ENCODE results near the gene CCDC57. TPM values are rescaled to one million over a fixed set of nuclear protein-coding genes. Genes with fewer than 3 reads are reported as not detected.

CCDC57 gene
- total RNA-seq, 1 donor from 2014 or later, result 57.9 TPM

DNA sequence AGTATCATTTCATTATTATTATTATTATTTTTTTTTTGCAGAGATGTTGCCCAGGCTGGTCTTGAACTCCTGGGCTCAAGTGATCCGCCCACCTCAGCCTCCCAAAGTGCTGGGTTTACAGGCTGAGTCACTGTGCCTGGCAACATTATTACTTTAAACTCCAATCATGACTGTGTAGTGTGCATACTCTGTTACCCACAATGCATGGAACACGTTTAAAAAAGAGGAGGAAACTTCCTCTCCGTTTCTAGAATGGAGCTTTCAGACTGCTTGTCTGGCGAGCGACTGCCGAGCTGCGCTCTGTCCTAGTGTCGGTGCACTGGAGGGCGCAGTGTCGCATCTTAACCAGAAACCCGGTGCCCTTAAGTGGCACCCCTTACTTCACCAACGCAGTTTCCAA is 92.5 kb downstream of the CCDC57 start:
- Mint-ChIP-seq H3K9me3 (ENCODE audit: unreplicated experiment) (no peaks in the 10 kb centered on the region), H3K4me1 (ENCODE audit: unreplicated experiment) (peaks cover 5% of the 10 kb centered on the region), H3K36me3 (ENCODE audit: unreplicated experiment) (peaks cover 14% of the 10 kb centered on the region), H3K4me3 (ENCODE audit: unreplicated experiment) (no peak overlapping the region), H3K27me3 (ENCODE audit: unreplicated experiment) (no peaks in the 10 kb centered on the region), H3K27ac (ENCODE audit: unreplicated experiment) (no peak overlapping the region)
- no peak for DNase-seq (ENCODE audit: extremely low spot score, unreplicated experiment)
- TF ChIP-seq, protein P1, sequence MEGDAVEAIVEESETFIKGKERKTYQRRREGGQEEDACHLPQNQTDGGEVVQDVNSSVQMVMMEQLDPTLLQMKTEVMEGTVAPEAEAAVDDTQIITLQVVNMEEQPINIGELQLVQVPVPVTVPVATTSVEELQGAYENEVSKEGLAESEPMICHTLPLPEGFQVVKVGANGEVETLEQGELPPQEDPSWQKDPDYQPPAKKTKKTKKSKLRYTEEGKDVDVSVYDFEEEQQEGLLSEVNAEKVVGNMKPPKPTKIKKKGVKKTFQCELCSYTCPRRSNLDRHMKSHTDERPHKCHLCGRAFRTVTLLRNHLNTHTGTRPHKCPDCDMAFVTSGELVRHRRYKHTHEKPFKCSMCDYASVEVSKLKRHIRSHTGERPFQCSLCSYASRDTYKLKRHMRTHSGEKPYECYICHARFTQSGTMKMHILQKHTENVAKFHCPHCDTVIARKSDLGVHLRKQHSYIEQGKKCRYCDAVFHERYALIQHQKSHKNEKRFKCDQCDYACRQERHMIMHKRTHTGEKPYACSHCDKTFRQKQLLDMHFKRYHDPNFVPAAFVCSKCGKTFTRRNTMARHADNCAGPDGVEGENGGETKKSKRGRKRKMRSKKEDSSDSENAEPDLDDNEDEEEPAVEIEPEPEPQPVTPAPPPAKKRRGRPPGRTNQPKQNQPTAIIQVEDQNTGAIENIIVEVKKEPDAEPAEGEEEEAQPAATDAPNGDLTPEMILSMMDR (IDR thresholded peaks at IDR 0.05), result no peak

GRCh38 chr17:82118815-82119380 is 93.7 kb downstream of the CCDC57 start:
- peaks cover 11% of the 10 kb centered on the region for H3K36me3 Mint-ChIP-seq (ENCODE audit: unreplicated experiment)
- TF ChIP-seq, protein P1 (IDR thresholded peaks at IDR 0.05), result no peak
- no peaks in the 10 kb centered on the region for H3K27me3 Mint-ChIP-seq (ENCODE audit: unreplicated experiment)
- peaks cover 5% of the 10 kb centered on the region for H3K4me1 Mint-ChIP-seq (ENCODE audit: unreplicated experiment)
- no peak overlapping the region for H3K4me3 Mint-ChIP-seq (ENCODE audit: unreplicated experiment)
- H3K9me3 Mint-ChIP-seq (ENCODE audit: unreplicated experiment), result no peaks in the 10 kb centered on the region
- DNase-seq (ENCODE audit: extremely low spot score, unreplicated experiment), result no peak
- H3K27ac Mint-ChIP-seq (ENCODE audit: unreplicated experiment), result no peak overlapping the region

DNA sequence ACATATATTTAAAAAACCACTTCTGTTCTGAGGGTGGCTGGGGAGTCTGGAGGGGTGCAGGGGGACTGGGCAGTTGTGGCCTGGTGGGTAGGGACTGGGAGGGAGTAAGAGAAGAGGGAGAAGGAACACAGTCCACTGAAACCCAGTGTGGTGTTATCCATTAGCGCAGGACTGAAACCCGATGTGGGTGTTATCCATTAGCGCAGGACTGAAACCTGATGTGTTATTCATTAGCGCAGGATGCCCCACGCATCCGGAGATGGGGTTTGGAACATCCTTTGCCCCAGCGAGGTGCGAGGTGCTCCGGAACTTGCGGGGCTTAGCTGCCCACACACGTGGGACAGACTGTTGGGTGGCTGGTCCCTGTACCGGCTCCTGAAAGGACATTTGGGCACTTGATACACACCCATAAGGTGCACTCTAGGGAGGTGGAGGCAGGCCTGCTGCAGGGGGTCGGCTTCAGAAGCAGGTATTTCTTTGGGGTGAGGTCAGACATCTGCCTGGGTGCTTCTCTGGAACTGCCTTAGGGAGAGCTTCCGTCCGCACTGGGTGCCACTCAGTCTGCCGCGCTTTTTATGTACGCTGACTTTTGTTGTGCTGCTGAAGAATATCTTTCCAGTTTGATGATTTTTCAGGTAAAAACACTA is 94.4 kb downstream of the CCDC57 start:
- H3K36me3 Mint-ChIP-seq (ENCODE audit: unreplicated experiment), result peaks cover 7% of the 10 kb centered on the region
- peaks cover 5% of the 10 kb centered on the region for H3K4me1 Mint-ChIP-seq (ENCODE audit: unreplicated experiment)
- TF ChIP-seq, protein P1 (IDR thresholded peaks at IDR 0.05), result no peak
- no peak overlapping the region for H3K27ac Mint-ChIP-seq (ENCODE audit: unreplicated experiment)
- no peak overlapping the region for H3K4me3 Mint-ChIP-seq (ENCODE audit: unreplicated experiment)
- no peaks in the 10 kb centered on the region for H3K9me3 Mint-ChIP-seq (ENCODE audit: unreplicated experiment)
- no peaks in the 10 kb centered on the region for H3K27me3 Mint-ChIP-seq (ENCODE audit: unreplicated experiment)
- no peak for DNase-seq (ENCODE audit: extremely low spot score, unreplicated experiment)

DNA sequence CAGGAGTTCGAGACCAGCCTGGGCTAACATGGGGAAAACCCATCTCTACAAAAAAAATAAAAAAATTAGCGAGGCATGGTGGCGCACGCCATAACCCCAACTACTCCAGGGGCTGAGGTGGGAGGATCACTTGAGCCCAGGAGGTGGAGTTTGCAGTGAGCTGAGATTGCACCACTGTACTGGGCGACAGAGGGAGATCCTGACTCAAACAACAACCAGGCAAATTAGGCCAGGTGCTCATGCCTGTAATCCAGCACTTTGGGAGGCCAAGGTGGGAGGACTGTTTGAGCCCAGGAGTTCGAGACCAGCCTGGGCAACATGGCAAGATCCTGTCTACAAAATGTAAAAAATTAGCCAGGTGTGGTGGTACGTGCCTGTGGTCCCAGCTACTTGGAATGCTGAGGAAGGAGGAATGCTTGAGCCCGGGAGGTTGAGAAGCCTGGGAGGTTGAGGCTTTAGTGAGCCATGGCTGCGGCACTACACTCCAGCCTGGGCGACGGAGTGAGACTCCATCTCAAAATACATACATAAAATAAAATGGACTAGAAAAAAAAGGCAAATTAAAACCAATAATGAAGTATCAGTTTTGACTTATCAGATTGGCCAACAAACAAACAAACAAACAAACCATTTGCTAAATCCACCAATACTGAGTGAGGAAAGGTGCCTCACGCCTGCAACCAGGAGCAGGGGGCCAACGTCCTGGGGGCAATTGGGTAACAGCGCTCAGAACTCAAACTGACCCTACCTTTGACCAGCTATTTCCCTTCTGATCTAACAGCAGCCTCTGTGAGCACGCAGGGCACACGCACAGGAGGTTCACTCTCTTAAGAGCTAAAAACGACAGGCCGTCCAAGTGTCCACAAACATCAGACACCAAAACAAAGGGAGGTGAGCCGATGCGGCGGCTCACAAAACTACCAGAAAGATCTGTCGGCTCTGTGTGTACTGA is 95.2 kb downstream of the CCDC57 start:
- no peaks in the 10 kb centered on the region for H3K27me3 Mint-ChIP-seq (ENCODE audit: unreplicated experiment)
- no peak overlapping the region for H3K4me3 Mint-ChIP-seq (ENCODE audit: unreplicated experiment)

More for the DNA sequence above, 95.2 kb downstream of the CCDC57 start:
- no peak overlapping the region for H3K27ac Mint-ChIP-seq (ENCODE audit: unreplicated experiment)
- peaks cover 4% of the 10 kb centered on the region for H3K36me3 Mint-ChIP-seq (ENCODE audit: unreplicated experiment)
- DNase-seq (ENCODE audit: extremely low spot score, unreplicated experiment), result no peak
- H3K4me1 Mint-ChIP-seq (ENCODE audit: unreplicated experiment), result peaks cover 5% of the 10 kb centered on the region
- H3K9me3 Mint-ChIP-seq (ENCODE audit: unreplicated experiment), result no peaks in the 10 kb centered on the region
- TF ChIP-seq, protein P1 (IDR thresholded peaks at IDR 0.05), result no peak
